Hepatocyte (in vitro differentiated cells): ENCODE data around the gene ZNF750.

Experiments used
- CTCF ChIP-seq: fragments of 200-600 bp; sonication (generic); IDR thresholded peaks from 2 replicates; pipeline ENCODE4 v1.5.1; 2016; ENCODE audit warnings: antibody characterized with exemption, mild to moderate bottlenecking; ENCODE audit not compliant: poor library complexity
- EZH2phosphoT487 ChIP-seq: fragments of 200-600 bp; sonication (generic); IDR thresholded peaks from one replicate; pipeline ENCODE4 v1.6.1; 2018; ENCODE audit warnings: antibody characterized with exemption, mild to moderate bottlenecking, low read depth, moderate library complexity; ENCODE audit not compliant: unreplicated experiment, severe bottlenecking

- TF ChIP-seq CTCF (no peak), EZH2phosphoT487 (no peak)
These were observed 24.3 kb upstream of the ZNF750 start for GRCh38 chr17:82863941-82864712.
